GM19023 (cell line): Measurements from ENCODE around the gene NCAM1.

Source experiments
- ATAC-seq: cut with Tn5 transposase; IDR thresholded peaks from one replicate; pipeline ENCODE4 v1.9.1; 2021; ENCODE audit warnings: mild to moderate bottlenecking, moderate library complexity; ENCODE audit not compliant: unreplicated experiment

NCAM1 gene

DNA sequence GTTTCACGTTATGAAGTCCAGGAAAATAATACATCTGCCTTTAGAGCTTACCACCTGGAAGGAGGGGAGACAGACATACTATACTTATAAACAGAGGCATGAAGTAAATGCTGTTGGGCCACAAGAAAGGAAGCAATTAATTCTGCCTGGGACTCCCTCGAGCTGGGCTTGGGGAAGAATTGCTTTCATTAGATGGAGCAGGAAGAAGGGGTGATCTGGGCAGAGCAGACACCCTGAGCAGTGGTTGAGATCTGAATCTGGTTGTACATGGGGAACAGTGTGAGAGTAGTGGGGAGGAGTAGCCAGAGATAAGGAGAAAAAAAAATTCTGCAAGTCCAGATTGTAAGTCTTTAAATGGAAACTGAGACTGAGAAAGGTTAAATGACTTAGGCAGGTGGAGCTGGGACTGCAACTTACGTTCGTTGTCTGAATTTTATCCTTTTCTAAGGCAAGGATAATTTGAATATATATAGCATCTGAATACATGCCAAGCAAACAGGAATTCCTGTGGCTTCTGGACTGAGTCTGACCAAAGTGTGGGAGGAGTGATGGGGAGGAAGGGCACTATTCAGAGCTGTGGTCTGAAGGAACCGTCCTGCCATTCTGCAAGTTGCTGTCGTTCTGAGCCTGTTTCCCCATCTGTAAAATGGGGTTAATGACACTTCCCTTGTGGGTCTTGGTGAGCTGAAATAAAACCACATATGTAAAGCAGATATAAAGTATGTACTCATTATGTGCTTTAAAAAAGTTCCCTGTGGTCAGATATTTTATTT, 7.9 kb downstream of the NCAM1 start:
- ATAC-seq = no peak

DNA sequence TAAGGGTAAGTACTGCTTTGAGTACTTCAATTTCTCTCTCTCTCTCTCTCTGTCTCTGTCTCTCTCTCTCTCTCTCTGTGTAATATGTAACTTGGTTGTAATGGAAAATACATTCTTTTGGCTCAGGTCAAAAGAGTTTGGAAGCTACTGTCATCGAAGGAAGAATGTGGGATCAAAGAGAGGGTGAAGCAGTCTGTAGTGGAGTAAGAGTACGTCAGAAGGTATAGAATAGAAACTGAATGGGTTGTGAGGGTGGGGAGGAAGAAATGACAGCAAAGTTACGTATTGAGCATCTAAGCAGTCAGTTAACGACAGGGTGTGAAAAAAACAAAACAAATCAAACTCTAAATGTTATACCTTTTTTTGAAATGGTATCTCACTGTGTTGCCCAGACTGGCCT, 10.0 kb downstream of the NCAM1 start:
- no peak for ATAC-seq

DNA sequence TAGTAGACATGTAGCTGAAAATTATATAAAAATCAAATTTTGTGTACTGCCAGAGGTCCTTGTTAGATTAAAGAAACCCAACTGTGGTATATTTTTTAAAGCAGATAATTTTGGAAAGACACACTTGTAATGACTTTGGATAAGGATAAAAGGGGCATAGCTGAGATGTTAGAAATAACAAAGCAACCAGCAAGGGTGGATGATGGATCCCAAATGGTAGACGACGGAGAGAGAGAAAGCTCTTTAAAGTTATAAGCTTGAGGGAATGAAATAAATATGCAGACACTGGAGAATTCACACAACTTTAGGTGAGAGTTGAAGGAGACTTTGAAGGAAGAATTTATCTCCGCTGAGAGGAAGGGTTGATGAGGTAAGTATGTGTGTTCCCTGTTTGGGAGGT, 10.6 kb downstream of the NCAM1 start:
- no peak for ATAC-seq

DNA sequence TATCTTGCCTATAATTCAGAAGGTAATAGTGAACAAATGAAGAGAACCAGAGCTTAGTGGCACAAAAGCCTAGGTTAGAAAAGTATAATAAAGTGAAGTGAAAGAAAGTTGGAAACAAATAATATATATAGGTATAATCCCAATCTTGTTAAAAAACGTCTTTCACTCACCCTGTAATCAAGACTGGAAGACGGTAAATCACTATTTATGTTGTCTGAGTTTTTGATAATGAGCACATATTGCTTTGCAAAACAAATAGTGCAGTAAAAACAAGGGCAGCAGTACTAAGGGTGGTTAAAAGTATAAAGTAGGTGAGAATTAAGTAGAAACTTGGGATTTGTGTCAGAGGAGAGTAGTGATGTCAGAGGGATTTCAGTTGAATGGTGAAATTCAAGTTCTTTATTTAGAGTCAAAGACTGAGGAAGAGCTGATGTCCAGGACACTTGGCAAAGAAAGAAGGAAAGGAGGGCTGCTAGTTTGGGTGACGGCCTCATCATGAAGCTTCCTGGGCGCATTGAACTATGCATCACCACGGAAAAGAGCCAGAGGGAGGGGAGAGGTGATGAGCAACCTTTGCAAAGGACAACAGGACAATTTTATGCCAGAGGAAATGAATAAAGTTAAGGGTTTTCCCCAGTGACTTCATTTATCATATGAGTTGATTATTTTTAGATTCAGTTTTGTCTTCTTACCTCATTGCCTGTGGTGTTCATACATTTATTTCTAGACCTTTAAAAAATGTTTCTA, 11.4 kb downstream of the NCAM1 start:
- no peak for ATAC-seq

GRCh38 chr11:112975051-112975450, 13.8 kb downstream of the NCAM1 start:
- ATAC-seq = no peak

DNA sequence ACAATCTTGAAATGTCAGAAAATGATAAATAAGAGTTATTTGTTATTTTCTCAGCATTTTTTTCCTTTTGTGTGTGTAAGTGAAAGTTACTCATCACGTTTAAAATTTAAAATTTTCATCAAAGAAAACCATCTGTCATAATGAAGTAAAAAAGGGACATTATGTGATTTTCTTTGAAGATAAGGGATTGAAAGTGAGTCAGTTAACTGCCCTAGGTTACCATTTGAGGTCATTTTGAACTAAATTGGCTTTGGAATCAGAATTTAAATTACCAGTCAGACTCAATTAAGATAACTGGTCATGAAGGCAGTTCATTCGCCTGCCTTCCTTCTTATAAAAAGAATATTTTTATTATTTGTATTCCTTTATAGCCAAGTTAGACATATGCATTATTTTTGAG, 14.3 kb downstream of the NCAM1 start:
- no peak for ATAC-seq

DNA sequence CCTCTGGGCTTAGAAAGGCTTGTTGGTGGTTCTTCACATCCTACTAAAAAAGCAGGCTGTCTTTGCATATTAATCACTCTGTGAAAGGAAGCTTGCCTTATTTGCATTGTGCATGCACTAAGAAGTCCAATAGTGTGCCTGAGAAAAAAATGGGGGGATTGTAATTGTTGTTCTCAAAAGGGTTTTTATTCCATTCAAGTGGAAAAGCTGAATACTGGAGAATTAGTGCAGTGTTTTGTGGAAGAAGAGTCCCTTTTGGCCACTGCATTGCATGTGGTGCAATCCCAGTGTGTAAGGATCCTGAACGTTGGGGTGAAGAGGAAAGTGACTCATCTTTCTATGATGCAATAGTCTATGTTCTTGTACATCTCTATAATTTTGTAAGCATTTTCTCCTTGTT, 16.5 kb downstream of the NCAM1 start:
- ATAC-seq = no peak

- ATAC-seq = no peak
Observed at GRCh38 chr11:112983887-112984286, 22.7 kb downstream of the NCAM1 start.

DNA sequence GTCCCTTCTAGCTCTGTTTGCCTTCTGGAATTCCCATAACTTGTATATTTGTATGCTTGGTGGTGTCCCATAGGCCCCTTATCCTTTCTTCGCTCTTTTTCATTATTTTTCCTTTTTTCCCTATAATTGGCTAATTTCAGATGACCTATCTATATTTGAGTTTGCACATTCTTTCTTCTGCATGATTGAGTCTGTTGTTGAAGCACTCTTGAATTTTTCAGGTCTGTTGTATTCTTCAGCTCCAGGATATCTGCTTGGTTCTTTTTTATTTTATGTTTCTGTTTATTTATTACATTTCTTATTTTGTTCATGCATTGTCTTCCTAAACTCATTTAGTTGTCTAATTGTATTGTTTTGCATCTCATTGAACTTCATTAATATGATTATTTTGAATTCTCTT, 28.0 kb downstream of the NCAM1 start:
- ATAC-seq = no peak

- ATAC-seq = no peak
Observed at GRCh38 chr11:112993808-112994207, 32.6 kb downstream of the NCAM1 start.

DNA sequence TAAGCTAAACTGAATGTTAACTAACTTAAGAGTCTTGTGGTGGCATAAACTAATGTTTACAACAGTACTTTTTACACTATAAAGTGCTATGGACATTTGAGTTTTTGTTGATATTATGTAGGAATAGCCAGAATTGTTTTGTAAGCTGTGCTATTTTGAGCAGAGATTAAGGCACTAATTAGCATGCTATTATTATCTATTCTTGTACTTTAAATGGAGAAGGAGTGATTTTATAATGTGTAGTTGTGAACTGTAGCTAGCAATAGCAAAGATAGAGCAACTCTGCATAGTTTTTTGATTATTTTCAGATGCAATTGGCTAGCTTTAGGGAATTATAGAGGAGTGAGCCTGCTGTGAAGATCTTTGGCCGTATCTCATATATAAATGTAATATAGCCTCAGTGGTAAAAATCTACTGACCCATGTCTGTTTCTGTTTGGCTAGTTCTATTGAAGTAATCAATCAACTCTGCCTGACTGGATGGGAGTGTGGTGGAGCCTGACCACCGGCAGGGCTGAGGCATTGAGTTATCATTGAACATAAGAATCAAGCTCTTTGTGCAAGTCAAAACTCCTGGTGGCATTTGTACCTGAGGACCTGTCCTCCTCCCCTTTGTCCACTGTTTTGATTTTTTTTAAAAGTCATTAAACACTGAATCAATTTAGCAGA, 34.3 kb downstream of the NCAM1 start:
- no peak for ATAC-seq

- no peak for ATAC-seq
Observed at GRCh38 chr11:112996994-112997393, 35.8 kb downstream of the NCAM1 start.

DNA sequence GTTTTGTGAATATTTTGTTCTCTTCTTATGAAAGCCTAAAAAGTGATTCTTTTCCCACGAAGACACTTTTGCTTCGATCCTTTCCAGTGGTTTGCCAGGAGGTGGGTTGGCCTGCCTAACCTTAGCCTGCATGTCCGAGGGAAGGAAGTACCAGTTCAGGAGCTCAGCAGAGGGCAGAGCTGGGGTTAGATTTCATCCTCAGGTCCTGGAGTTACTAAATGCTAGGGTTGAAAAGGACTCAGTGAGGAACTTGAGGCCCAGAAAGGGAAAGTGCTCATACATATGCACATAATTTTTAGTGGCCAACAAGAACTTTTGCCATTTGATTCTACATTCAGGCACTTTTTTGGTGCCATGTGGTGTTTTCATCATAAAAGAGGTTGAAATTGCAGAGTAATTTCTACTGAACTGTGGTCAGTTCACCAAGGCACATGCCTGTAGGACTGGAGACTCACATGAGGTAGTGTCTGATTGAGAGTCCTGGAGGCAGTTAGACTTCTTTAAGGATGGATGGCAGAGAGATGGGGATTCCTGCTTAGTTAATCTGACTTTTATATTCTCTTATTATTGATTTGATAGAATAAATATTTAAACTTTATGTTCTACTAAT, 36.7 kb downstream of the NCAM1 start:
- no peak for ATAC-seq

- ATAC-seq = no peak
Observed at GRCh38 chr11:112999520-112999919, 38.3 kb downstream of the NCAM1 start.

- no peak for ATAC-seq
Observed at GRCh38 chr11:113001709-113002108, 40.5 kb downstream of the NCAM1 start.

GRCh38 chr11:113006896-113007445, 45.8 kb downstream of the NCAM1 start:
- no peak for ATAC-seq

GRCh38 chr11:113014262-113015097, 53.3 kb downstream of the NCAM1 start:
- no peak for ATAC-seq

- no peak for ATAC-seq
Observed at GRCh38 chr11:113015098-113015455, 53.9 kb downstream of the NCAM1 start.

DNA sequence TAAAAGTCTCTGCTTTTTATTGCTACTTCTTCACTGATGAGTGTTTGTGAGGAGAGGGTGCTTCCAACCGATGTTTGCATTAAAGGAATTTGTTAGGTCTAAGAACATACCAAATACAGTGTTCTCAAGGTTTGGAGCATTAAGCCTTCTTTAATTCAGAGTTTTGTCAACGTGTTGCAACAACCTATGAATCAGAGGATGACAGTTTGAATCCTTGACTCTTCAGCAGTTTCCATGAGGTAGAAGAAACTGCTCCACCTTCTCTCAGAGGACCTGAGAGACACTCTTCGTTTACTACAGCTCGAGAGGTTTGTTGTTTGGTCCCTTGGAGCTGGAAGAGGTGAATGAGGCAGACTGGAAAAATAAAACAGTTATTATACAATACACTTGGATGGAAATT, 55.7 kb downstream of the NCAM1 start:
- ATAC-seq = no peak

- no peak for ATAC-seq
Observed at GRCh38 chr11:113018913-113019312, 57.7 kb downstream of the NCAM1 start.
